GM19463 (cell line): ENCODE data around the gene ENTHD1.

Source experiments
- ATAC-seq: cut with Tn5 transposase; IDR thresholded peaks from one replicate; pipeline ENCODE4 v1.9.1; 2021; ENCODE audit warnings: mild to moderate bottlenecking, moderate library complexity; ENCODE audit not compliant: unreplicated experiment

ENTHD1 gene

GRCh38 chr22:39800790-39801520, 92.6 kb downstream of the ENTHD1 start:
- no peak for ATAC-seq

DNA sequence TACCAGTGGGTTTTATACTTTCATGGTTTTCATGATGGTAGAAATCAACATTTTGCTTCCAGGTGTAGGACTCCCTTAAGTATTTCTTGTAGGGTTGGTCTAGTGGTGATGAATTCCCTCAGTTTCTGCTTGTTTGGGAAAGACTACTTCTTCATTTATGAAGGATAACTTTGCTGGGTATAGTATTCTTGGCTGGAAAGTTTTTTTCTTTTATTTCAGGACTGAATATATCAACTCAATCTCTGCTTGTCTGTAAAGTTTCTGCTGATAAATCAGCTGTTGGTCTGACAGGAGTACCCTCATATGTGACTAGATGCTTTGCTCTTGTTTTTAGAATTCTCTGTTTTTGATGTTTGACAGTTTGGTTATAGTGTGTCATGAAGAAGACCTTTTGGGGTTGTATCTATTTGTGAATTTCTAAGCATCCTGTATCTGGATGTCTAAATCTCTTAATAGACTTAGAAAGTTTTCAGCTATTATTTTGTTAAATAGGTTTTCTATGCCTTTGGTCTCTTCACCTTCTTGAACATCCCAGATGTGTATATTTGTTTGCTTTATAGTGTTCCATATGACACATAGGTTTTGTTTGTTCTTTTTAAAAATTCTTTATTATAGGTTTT, 95.9 kb downstream of the ENTHD1 start:
- ATAC-seq: no peak

DNA sequence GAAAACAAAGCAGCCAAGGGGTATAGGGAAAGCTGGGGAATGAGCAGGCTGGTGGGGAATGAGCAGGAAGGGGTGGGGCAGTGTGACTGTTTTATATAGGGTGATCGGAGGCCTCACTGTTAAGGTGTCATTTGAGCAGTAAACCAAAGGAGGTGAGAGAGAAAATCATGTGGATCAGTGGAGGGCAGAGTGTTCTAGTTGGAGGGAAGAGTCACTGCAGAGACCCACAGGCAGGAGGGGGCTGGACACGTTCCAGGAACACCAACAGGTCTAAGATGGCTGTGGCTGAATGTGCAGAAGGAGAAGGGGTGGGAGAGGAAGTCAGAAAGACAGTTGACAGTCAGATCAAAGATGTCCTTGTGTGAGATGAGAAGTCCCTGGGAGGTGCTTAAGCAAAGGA, 103.8 kb downstream of the ENTHD1 start:
- ATAC-seq: no peak

DNA sequence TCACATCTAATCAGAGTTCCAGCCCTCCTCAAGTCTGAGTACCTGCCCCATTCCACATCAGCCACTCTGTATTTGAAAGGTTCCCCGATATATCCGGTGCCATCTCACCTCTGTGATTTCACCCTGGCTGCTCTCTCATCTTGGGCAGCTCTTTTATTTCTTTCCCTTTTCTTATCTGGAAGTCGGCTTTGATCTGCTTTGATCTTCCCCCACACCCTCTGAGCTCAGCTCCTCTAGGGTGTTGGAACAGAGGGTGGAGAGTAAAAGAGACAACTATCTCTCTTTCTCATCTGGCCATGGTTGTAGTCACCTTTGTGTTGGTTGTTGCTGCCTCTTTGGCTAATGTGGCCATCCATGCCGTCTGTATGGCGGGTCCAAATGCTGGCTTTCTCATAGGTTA, 108.3 kb downstream of the ENTHD1 start:
- no peak for ATAC-seq

GRCh38 chr22:39777716-39778454, 115.7 kb downstream of the ENTHD1 start:
- ATAC-seq: no peak

- ATAC-seq: no peak
Observed at GRCh38 chr22:39776295-39777009, 117.1 kb downstream of the ENTHD1 start.

GRCh38 chr22:39773976-39774539, 119.5 kb downstream of the ENTHD1 start:
- no peak for ATAC-seq

DNA sequence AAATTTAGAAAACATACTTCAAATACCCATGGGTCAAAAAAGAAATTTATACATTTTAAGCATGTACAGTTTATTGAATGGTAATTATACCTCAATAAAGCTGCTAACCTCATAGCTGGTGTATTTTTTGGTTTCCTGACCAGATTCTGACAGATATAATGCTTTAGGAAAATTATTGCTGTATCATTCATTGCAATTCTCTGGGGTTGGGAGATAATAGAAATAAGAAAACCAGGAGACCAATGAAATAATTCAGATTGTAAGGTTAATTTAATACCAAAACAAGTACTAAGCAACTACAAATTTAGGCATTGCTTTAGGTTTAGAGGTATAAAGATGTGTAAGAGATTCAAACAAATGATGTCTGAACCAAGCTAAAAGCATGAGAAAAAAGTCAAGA, 120.1 kb downstream of the ENTHD1 start:
- no peak for ATAC-seq

DNA sequence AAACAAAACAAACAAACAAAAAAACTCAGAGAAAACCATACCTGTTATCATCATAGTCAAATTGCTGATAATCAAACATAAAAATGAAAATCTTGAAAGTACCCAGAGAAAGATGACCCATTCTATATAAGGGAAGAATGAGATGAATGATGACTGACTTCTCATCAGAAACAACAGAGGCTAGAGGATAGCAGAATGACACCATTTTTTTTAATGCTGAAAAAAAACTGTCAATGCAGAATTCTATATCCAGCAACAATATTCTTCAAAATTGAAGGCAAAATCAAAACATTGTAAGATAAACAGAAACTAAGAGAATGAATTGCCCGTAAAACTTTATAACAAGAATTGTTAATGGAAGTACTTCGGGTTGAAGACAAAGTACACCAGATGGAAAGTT, 122.1 kb downstream of the ENTHD1 start:
- ATAC-seq: no peak

DNA sequence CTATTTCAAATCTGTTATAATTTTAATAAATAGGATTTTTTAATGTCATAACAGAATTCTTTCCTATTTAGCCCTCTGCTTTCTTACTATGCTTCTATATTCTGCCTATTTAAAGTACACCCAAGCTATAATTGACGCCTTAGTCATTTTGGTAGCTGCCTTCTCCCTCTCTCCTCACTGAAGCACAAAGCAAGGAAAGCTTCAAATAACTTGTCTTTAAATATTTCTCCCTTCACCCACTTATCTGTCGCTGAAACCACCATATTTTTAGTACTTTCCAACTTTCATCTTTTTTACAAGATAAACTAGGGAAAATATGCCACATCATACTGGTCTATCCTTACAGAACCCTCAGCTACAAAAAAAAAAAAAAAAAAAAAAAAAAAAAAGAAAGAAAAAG, 127.9 kb downstream of the ENTHD1 start:
- ATAC-seq: no peak

GRCh38 chr22:39765046-39765445, 128.5 kb downstream of the ENTHD1 start:
- no peak for ATAC-seq

DNA sequence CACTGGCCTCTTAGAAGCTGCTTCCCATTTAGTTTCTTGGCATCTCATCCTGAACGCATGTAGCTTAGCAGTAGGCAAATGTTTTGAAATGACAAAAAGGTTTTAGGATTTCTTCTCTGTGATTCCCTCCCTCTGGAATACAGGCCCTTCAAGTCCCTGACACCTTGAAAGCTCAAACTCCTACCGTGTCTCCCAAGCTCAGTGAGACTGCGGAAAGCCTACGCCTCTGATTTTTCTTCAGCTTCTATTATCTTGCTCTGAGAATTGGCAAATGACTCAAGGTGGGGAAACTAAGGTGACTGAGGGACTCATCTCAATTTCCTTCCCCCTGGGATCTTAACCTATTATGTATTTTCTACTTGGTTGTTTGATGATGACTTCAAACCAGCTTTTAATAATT, 130.3 kb downstream of the ENTHD1 start:
- ATAC-seq: no peak

DNA sequence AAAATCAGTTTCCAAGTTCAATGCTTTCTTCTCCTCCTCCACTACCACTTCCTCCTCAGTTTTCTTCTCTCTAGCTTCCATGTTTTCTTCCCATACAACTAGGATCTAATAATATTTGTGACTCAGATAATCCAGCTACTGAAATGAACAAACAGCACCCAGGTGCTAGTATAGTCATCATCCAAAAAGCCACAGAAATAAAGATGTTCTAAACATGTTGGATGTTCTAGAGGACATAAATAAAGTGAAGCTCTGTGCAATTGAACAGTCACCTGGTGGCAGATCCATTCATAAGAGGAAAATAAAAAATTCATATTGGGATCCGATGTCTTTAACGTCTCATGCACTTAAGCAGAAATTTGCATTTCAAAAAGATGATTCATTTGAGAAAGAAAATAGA, 142.8 kb downstream of the ENTHD1 start:
- no peak for ATAC-seq

- ATAC-seq: no peak
Observed at GRCh38 chr22:39748877-39749276, 144.7 kb downstream of the ENTHD1 start.

DNA sequence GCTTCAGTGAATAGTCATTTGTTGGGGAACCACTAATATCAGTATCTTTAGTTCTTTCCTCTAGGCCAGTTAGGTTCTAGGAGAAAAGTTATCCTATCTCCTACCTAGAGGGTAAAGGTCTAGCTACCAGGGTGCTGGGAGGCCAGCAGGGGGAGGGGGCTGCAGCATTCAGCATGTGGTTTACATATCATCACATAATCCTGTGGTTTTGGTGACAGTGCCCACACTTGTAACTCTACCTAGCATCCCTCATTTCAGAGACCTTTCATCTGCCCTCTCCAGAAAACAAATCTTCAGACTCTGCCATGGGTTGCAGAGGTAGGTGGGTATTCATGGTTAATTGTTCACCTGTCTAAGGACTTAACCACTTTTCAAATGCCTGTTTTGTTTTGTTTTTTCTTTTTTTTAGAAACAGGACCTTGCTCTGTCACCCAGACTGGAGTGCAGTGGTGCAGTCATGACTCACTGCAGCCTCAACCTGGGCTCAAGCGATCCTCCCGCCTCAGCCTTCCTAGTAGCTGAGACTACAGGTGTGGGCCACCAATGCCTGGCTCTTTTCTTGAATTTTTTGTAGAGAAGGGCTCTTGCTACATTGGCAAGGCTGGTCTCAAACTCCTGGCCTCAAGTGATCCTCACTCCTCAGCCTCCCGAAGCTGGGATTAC, 146.8 kb downstream of the ENTHD1 start:
- ATAC-seq: no peak

DNA sequence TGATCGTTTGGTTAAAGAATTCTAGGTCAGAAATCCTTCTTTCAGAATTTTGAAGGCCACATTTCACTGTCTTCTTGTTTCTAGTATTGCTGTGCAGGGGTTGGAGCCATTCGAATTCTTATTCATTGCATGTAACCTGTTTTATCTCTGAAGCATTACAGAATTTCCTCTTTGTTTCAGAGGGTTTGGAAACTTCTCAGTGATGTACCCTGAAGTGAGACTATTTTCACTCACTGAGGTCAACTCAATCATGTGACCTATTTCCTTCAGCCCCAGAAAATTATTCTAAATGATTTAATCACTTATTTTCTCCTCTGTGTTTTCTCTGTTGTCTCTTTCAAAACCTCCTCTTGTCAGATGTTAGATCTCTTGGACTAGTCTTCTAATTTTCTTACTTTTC, 147.8 kb downstream of the ENTHD1 start:
- no peak for ATAC-seq

- ATAC-seq: no peak
Observed at GRCh38 chr22:39744353-39744752, 149.2 kb downstream of the ENTHD1 start.

GRCh38 chr22:39743935-39744334, 149.6 kb downstream of the ENTHD1 start:
- ATAC-seq: no peak

DNA sequence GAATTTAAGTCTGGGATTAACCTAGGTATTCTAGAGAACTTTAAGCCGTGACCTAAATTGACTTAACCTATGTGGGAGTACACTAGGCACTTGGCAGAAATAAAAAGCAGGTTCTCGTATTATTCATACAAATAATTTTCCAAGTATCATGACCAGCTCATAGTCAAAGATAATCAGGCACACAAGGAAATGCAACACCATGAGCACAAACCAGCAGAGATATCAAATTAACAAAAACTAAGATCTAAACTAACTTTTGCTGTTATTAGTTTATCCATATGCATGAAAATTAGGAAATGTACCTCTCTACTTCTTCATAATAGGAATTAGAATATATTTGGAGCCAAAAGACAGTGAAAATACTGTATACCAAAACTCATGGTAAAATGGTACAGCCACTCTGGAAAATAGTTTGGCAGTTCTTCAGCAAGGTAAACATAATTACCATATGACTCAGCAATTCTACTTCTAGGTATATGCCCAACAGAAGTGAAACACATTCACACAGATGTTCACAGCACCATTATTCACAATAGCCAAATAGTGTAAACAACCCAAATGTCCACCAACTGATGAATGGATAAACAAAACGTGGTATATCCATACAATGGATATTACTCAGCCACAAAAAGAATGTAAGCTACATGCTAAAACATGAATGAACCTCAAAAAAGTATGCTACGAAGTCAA, 154.1 kb downstream of the ENTHD1 start:
- ATAC-seq: no peak

- no peak for ATAC-seq
Observed at GRCh38 chr22:39738746-39739145, 154.8 kb downstream of the ENTHD1 start.
